OCI-LY7 (cell line): ENCODE measurements around the gene MGMT. TPM values are rescaled to one million over a fixed set of nuclear protein-coding genes. Genes with fewer than 3 reads are reported as not detected.

Source experiments
- Bru-seq: library from RNA; stranded (reverse); fragments of 400-500 nt; gene quantifications from one replicate; lab custom pipeline; 2021; lab: Mats Ljungman, UMichigan
- BruChase-seq, 2 experiments: library from RNA; stranded (reverse); fragments of 400-500 nt; gene quantifications; one replicate each; lab custom pipeline; 2021; lab: Mats Ljungman, UMichigan
- BruUV-seq: library from RNA; stranded (reverse); fragments of 400-500 nt; replicated peaks from 2 replicates; lab custom pipeline; 2021; lab: Mats Ljungman, UMichigan
- CTCF ChIA-PET: fragments of 300-600 bp; sonication (Branson Sonifier 250); formaldehyde crosslinking; loops from one replicate; lab custom pipeline; 2022; ENCODE audit warnings: antibody characterized with exemption; ENCODE audit not compliant: unreplicated experiment; lab: Charles Lee
- POLR2A ChIA-PET: fragments of 300-600 bp; sonication (Branson Sonifier 250); formaldehyde crosslinking; loops from one replicate; lab custom pipeline; 2022; ENCODE audit warnings: antibody characterized with exemption; lab: Charles Lee
- DNase-seq: peaks from one replicate; pipeline ENCODE4 v3.0.0-alpha.2; 2015; ENCODE audit warnings: low spot score
- H2AFZ ChIP-seq: fragments of 200-600 bp; sonication (generic), shearing (Covaris generic); 2 replicates; pipeline ENCODE4 v1.6.1; 2014; ENCODE audit warnings: mild to moderate bottlenecking, antibody characterized with exemption, low read length, moderate library complexity
- H3K27ac ChIP-seq: fragments of 200-600 bp; sonication (generic); 2 replicates; pipeline ENCODE4 v1.5.1; 2014; ENCODE audit warnings: mixed run types, low read depth, mild to moderate bottlenecking, moderate library complexity, low read length, inconsistent platforms; ENCODE audit not compliant: poor library complexity, severe bottlenecking
- H3K36me3 ChIP-seq: fragments of 200-600 bp; sonication (generic); 2 replicates; pipeline ENCODE4 v1.6.1; 2014; ENCODE audit warnings: mild to moderate bottlenecking, antibody characterized with exemption, low read length, moderate library complexity, mixed read lengths; ENCODE audit not compliant: insufficient read depth
- H3K4me1 ChIP-seq: fragments of 200-600 bp; sonication (generic); 2 replicates; pipeline ENCODE4 v1.5.1; 2014; ENCODE audit warnings: mild to moderate bottlenecking, low read length; ENCODE audit not compliant: insufficient read depth, poor library complexity, severe bottlenecking
- H3K4me2 ChIP-seq: fragments of 200-600 bp; sonication (generic); 2 replicates; pipeline ENCODE4 v1.6.1; 2014; ENCODE audit warnings: mild to moderate bottlenecking, low read length
- H3K4me3 ChIP-seq: fragments of 200-600 bp; sonication (generic); 2 replicates; pipeline ENCODE4 v1.5.1; 2014; ENCODE audit warnings: mild to moderate bottlenecking, low read depth, low read length; ENCODE audit not compliant: poor library complexity, severe bottlenecking
- H3K79me2 ChIP-seq: fragments of 200-600 bp; sonication (generic); 2 replicates; pipeline ENCODE4 v1.6.1; 2016; ENCODE audit warnings: low read depth, mild to moderate bottlenecking, low read length, moderate library complexity, mixed read lengths; ENCODE audit not compliant: insufficient read depth
- H3K9me2 ChIP-seq: fragments of 200-600 bp; sonication (generic); 2 replicates; pipeline ENCODE4 v1.6.1; 2016; ENCODE audit warnings: mild to moderate bottlenecking, low read length, mixed read lengths; ENCODE audit not compliant: insufficient read depth
- H3K9me3 ChIP-seq: fragments of 200-600 bp; sonication (generic); 2 replicates; pipeline ENCODE4 v1.6.1; 2014; ENCODE audit warnings: mild to moderate bottlenecking, mixed run types, low read length, mixed read lengths
- H4K20me1 ChIP-seq: fragments of 200-600 bp; sonication (generic); 2 replicates; pipeline ENCODE4 v1.6.1; 2014; ENCODE audit warnings: mild to moderate bottlenecking, antibody characterized with exemption, low read length, moderate library complexity, mixed read lengths; ENCODE audit not compliant: insufficient read depth
- EZH2phosphoT487 ChIP-seq: fragments of 200-600 bp; sonication (generic); IDR thresholded peaks from 2 replicates; pipeline ENCODE4 v1.6.1; 2018; ENCODE audit warnings: low read depth, borderline replicate concordance, mild to moderate bottlenecking, mixed run types, antibody characterized with exemption, low read length, moderate library complexity, mixed read lengths
- intact Hi-C: fragments of 100-400 bp; cut with micrococcal nuclease; formaldehyde crosslinking; loops from one replicate; pipeline ENCODE4 v1.10.0; 2022; ENCODE audit not compliant: unreplicated experiment
- long read RNA-seq: library from polyadenylated mRNA; stranded (forward); transcript quantifications from one replicate; pipeline ENCODE4 v2.0.0, GENCODE V29; 2022
- total RNA-seq, 2 experiments: library from RNA; depleted of rRNA in 1 of 2; stranded (reverse); fragments of >200 nt in 1 of 2; shearing (Covaris generic) in 1 of 2; gene quantifications; 2 replicates each; pipeline ENCODE4 v1.2.3, GENCODE V29; 2014 to 2022
- TF ChIP-seq, protein P1 (sequence below): fragments of 200-600 bp; sonication (generic); conservative IDR thresholded peaks from 2 replicates; pipeline ENCODE4 v1.5.1; 2014; ENCODE audit warnings: mild to moderate bottlenecking, antibody characterized with exemption, low read length, moderate library complexity, mixed read lengths

The MGMT gene
- total RNA-seq (2014; rRNA removed; shearing (Covaris generic)) (15.4 and 19.7 TPM in 2 replicates), total RNA-seq (2022) (24.2 and 25.0 TPM in 2 replicates), Bru-seq, nascent RNA (percentile 56 among the genes with signal in this experiment), BruChase-seq, experiment 1, labeled RNA remaining after a 6-hour chase (percentile 55 among the genes with signal in this experiment), BruChase-seq, experiment 2, labeled RNA remaining after a 2-hour chase (percentile 56 among the genes with signal in this experiment)
- long read RNA-seq, transcript MGMT-201 (5 exons, 1,759 nt) = major isoform, 31 of 35 reads
- long read RNA-seq, partial matches to known transcripts = 2 of 35 reads
- long read RNA-seq, other reads (novel, unspliced or antisense) = 2 of 35 reads

DNA sequence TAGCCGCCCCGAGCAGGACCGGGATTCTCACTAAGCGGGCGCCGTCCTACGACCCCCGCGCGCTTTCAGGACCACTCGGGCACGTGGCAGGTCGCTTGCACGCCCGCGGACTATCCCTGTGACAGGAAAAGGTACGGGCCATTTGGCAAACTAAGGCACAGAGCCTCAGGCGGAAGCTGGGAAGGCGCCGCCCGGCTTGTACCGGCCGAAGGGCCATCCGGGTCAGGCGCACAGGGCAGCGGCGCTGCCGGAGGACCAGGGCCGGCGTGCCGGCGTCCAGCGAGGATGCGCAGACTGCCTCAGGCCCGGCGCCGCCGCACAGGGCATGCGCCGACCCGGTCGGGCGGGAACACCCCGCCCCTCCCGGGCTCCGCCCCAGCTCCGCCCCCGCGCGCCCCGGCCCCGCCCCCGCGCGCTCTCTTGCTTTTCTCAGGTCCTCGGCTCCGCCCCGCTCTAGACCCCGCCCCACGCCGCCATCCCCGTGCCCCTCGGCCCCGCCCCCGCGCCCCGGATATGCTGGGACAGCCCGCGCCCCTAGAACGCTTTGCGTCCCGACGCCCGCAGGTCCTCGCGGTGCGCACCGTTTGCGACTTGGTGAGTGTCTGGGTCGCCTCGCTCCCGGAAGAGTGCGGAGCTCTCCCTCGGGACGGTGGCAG, at the start of gene MGMT:
MGMT (plus strand) TSS at position 539 of the 656 bp plus-strand sequence.
- H4K20me1 ChIP-seq = no peaks in the 10 kb centered on the region
- peaks cover 11% of the 10 kb centered on the region for H3K4me1 ChIP-seq
- no peaks in the 10 kb centered on the region for H3K36me3 ChIP-seq
- no peaks in the 10 kb centered on the region for H3K9me3 ChIP-seq
- TF ChIP-seq, protein P1, sequence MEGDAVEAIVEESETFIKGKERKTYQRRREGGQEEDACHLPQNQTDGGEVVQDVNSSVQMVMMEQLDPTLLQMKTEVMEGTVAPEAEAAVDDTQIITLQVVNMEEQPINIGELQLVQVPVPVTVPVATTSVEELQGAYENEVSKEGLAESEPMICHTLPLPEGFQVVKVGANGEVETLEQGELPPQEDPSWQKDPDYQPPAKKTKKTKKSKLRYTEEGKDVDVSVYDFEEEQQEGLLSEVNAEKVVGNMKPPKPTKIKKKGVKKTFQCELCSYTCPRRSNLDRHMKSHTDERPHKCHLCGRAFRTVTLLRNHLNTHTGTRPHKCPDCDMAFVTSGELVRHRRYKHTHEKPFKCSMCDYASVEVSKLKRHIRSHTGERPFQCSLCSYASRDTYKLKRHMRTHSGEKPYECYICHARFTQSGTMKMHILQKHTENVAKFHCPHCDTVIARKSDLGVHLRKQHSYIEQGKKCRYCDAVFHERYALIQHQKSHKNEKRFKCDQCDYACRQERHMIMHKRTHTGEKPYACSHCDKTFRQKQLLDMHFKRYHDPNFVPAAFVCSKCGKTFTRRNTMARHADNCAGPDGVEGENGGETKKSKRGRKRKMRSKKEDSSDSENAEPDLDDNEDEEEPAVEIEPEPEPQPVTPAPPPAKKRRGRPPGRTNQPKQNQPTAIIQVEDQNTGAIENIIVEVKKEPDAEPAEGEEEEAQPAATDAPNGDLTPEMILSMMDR = no peak
- TF ChIP-seq EZH2phosphoT487 = no peak
- no TSS peak for BruUV-seq
- H3K4me2 ChIP-seq = peak within 1 kb of the TSS; percentile 69
- intact Hi-C loops = loop anchor here (10.0 kb wide), 1 partner anchor 668 kb away; the partner anchor contains the start of gene GLRX3
- ChIA-PET CTCF (interaction anchor here (0.6 kb wide), 1 partner anchor 675 kb away, joined by 6 read pairs; no protein-coding TSS in a partner anchor), POLR2A (interaction anchor here (0.7 to 1.4 kb wide), 5 partner anchors 10 to 899 kb away, joined by 3 to 4 read pairs (median 3); no protein-coding TSS in a partner anchor)
- H3K27ac ChIP-seq = no peak within 1 kb of the TSS
- H2AFZ ChIP-seq = peak within 1 kb of the TSS; percentile 99
- H3K79me2 ChIP-seq = no peaks in the 10 kb centered on the region
- H3K4me3 ChIP-seq = peak within 1 kb of the TSS; percentile 75
- H3K9me2 ChIP-seq = no peaks in the 10 kb centered on the region
- DNase-seq = peak; percentile 87

DNA sequence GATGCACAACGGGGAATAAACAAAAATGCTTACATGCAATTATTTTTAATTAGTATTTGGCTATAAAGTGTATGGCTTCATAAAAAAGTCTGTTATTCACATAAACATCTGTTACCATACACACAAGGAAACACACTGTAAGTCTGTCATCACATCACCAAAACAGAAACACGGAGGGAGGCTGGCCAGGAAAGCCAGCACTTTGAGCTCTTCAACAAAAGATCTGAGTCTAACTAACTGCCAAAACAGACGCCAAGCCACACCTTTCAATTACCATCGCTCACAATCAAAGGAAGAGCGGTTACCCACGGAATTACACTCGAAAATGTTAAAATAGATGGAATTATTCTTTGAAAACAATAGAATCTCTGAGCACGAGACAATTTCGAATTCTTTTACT, 49.2 kb upstream of the MGMT start:
- ChIA-PET CTCF (no interaction called here), POLR2A (no interaction called here)
- H3K9me2 ChIP-seq = no peaks in the 10 kb centered on the region
- H3K9me3 ChIP-seq = no peaks in the 10 kb centered on the region
- no peak overlapping the region for H3K27ac ChIP-seq
- no peak overlapping the region for H3K4me2 ChIP-seq
- BruUV-seq = no TSS peak
- H2AFZ ChIP-seq = no peak overlapping the region
- H3K4me3 ChIP-seq = no peak overlapping the region
- TF ChIP-seq, protein P1 = no peak
- no peak for DNase-seq
- no peaks in the 10 kb centered on the region for H3K4me1 ChIP-seq
- intact Hi-C loops = no loop called here
- H3K36me3 ChIP-seq = no peaks in the 10 kb centered on the region
- H3K79me2 ChIP-seq = no peaks in the 10 kb centered on the region
- H4K20me1 ChIP-seq = no peaks in the 10 kb centered on the region
